Osteocyte (in vitro differentiated cells): ENCODE results near the gene HOXD4. TPM values are rescaled to one million over a fixed set of nuclear protein-coding genes. Genes with fewer than 3 reads are reported as not detected.

ENCODE experiments used
- DNase-seq: peaks from one replicate; pipeline ENCODE4 v3.0.0; 2021; ENCODE audit warnings: mixed read lengths; ENCODE audit not compliant: unreplicated experiment; ENCODE audit errors: extremely low spot score
- H3K27ac Mint-ChIP-seq: one replicate; pipeline ENCODE4 v1.8.0; 2021; ENCODE audit warnings: mild to moderate bottlenecking, mixed read lengths; ENCODE audit not compliant: unreplicated experiment
- H3K27me3 Mint-ChIP-seq: one replicate; pipeline ENCODE4 v1.8.0; 2021; ENCODE audit warnings: mixed read lengths; ENCODE audit not compliant: unreplicated experiment
- H3K36me3 Mint-ChIP-seq: one replicate; pipeline ENCODE4 v1.8.0; 2021; ENCODE audit warnings: mixed read lengths; ENCODE audit not compliant: unreplicated experiment
- H3K4me1 Mint-ChIP-seq: one replicate; pipeline ENCODE4 v1.8.0; 2021; ENCODE audit warnings: mixed read lengths; ENCODE audit not compliant: unreplicated experiment
- H3K4me3 Mint-ChIP-seq: one replicate; pipeline ENCODE4 v1.8.0; 2021; ENCODE audit warnings: mild to moderate bottlenecking, moderate library complexity, mixed read lengths; ENCODE audit not compliant: unreplicated experiment
- H3K9me3 Mint-ChIP-seq: one replicate; pipeline ENCODE4 v1.8.0; 2021; ENCODE audit warnings: mixed read lengths; ENCODE audit not compliant: unreplicated experiment
- CTCF ChIP-seq: fragments of 200-600 bp; sonication (generic); IDR thresholded peaks from 2 replicates; pipeline ENCODE4 v1.5.0; 2021; ENCODE audit warnings: antibody characterized with exemption, mild to moderate bottlenecking, moderate library complexity
- total RNA-seq: library from RNA; stranded (reverse); gene quantifications from 2 replicates; pipeline ENCODE4 v1.2.1, GENCODE V29; 2021

HOXD4 gene
- total RNA-seq, 1 donor from 2014 or later, result not detected

DNA sequence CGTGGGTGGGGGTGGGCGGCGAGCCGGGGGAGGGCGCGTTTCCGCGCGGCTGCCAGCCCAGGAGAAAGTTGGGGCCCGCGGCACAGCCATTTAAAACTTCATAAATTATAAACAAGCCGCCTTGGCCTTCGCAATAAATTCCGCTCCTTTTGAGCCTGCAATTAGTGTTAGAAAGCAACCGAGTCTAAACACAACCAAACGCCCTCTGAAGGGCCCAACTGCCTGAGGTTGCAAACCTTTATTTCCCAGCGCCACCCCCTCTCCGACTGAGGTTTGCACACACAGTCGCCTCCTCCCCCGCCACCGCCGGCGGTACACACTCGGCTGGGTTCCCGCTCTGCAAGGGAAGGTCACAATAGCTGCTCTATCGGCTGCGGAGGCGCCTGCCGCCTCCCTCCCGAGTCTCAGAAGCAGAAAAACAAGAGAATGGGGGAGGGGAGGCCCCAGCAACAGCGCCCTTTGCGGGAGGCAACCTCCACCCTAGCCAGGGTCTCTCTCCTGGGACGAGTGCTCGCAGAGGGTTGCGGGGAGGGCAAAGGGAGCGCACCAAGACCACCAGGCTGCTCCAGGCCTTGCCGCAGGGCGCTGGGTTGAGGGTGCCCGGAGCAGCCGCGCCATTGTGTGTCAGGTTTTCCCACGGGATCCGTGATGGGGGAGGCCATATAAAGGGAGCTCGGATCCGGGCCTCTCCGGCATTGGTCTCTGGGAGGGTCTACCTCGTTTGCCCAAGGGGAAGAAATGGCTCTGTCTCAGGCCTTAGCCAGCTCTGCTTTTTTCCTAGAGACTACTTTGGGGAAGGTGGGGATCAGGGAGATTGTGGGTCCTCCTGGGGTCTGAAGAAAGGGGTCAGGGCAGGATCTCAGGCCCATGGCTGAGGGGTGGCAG, 23.7 kb downstream of the HOXD4 start:
- TF ChIP-seq CTCF, result no peak
- peaks cover 4% of the 10 kb centered on the region for H3K4me1 Mint-ChIP-seq
- no peak overlapping the region for H3K4me3 Mint-ChIP-seq

GRCh38 chr2:176175709-176176607, 24.6 kb downstream of the HOXD4 start:
- Mint-ChIP-seq H3K9me3 (no peaks in the 10 kb centered on the region), H3K4me3 (no peak overlapping the region), H3K4me1 (peaks cover 4% of the 10 kb centered on the region), H3K27ac (no peak overlapping the region), H3K27me3 (peaks cover 94% of the 10 kb centered on the region), H3K36me3 (no peaks in the 10 kb centered on the region)
- no peak for DNase-seq
- no peak for TF ChIP-seq CTCF

More for the DNA sequence above, 23.7 kb downstream of the HOXD4 start:
- no peaks in the 10 kb centered on the region for H3K9me3 Mint-ChIP-seq
- DNase-seq, result no peak
- H3K36me3 Mint-ChIP-seq, result no peaks in the 10 kb centered on the region
- no peak overlapping the region for H3K27ac Mint-ChIP-seq
- peaks cover 92% of the 10 kb centered on the region for H3K27me3 Mint-ChIP-seq

- no peaks in the 10 kb centered on the region for H3K9me3 Mint-ChIP-seq
- no peak overlapping the region for H3K4me3 Mint-ChIP-seq
- peaks cover 4% of the 10 kb centered on the region for H3K4me1 Mint-ChIP-seq
- DNase-seq, result no peak
- H3K27ac Mint-ChIP-seq, result no peak overlapping the region
- peaks cover 89% of the 10 kb centered on the region for H3K27me3 Mint-ChIP-seq
- H3K36me3 Mint-ChIP-seq, result no peaks in the 10 kb centered on the region
- no peak for TF ChIP-seq CTCF
Observed at GRCh38 chr2:176177580-176178037, 26.3 kb downstream of the HOXD4 start.

DNA sequence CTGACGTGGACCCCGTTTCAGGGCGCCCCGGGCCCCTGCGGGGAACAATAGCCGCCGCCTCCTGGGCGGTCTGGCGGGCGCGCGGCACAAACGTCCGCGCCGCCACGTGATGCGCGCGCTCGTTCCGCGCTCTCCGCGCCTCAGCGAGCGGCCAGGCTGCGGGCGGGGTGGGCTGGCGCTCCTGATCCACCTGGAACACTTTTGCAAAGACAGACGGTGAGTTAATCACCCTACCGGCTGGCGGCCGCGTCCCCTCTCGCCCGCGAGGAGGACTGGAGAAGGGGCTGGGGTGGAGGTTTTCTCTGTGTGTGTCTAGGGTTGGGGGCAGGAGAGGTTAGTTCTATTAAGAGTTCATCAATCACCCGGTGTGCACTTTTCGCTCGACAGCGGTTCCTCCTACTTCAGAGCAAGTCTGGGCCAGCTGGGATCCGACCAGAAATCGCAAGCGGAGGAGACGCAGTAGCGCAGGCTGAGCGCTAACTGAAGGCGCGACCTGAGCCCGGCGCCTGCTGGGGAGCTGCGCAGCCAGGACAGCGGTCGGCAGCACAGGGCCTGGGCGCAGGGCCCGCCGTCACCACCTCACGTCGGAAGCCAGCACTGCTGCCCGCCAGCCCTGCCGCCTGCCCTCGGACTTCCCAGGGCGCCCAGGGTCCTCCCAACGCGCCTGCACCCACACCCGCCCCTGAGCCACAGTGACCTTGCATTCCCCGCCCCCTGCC, 26.8 kb downstream of the HOXD4 start:
- no peak for DNase-seq
- H3K9me3 Mint-ChIP-seq, result no peaks in the 10 kb centered on the region
- no peak overlapping the region for H3K27ac Mint-ChIP-seq
- peaks cover 4% of the 10 kb centered on the region for H3K4me1 Mint-ChIP-seq
- no peaks in the 10 kb centered on the region for H3K36me3 Mint-ChIP-seq
- peaks cover 89% of the 10 kb centered on the region for H3K27me3 Mint-ChIP-seq
- TF ChIP-seq CTCF, result no peak
- no peak overlapping the region for H3K4me3 Mint-ChIP-seq
